Naive thymus-derived CD8-positive, alpha-beta T cell (primary cell): ENCODE measurements around the gene SLC9A2. TPM values are rescaled to one million over a fixed set of nuclear protein-coding genes. Genes with fewer than 3 reads are reported as not detected.

ENCODE experiments used
- ATAC-seq, 2 donors: fragments of 150-1000 bp; cut with Tn5 transposase in 1 of 2; sonication (Bioruptor Pico), chemical (Tn5 transposase) in 1 of 2; 1 replicate in 1 of 2; 2 replicates in 1 of 2; pipeline ENCODE4 v1.10.0; 2021; ENCODE audit warnings: mild to moderate bottlenecking in 2 of 2, moderate library complexity in 2 of 2
- POLR2A ChIA-PET: fragments of 350-600 bp; sonication (Branson Sonifier 250); formaldehyde crosslinking; loops from one replicate; lab custom pipeline; 2021; ENCODE audit warnings: antibody characterized with exemption; lab: Charles Lee
- DNase-seq, 10 donors: peaks; one replicate each; pipeline versions ENCODE4 v3.0.0 to v3.0.0-alpha.2; 2020 to 2022
- H3K27ac Mint-ChIP-seq, 10 donors: one replicate each; pipeline ENCODE4 v1.8.0; 2020 to 2022; ENCODE audit warnings: mild to moderate bottlenecking in 10 of 10, mixed read lengths in 10 of 10, moderate library complexity in 4 of 10, inconsistent platforms in 1 of 10
- H3K27me3 Mint-ChIP-seq, 5 donors: one replicate each; pipeline ENCODE4 v1.8.0; 2021 to 2022; ENCODE audit warnings: mixed read lengths in 5 of 5
- H3K36me3 Mint-ChIP-seq, 3 donors: one replicate each; pipeline ENCODE4 v1.8.0; 2020 to 2022; ENCODE audit warnings: mixed read lengths in 3 of 3, mild to moderate bottlenecking in 2 of 3, inconsistent platforms in 1 of 3
- H3K4me1 Mint-ChIP-seq, 4 donors: one replicate each; pipeline ENCODE4 v1.8.0; 2021 to 2022; ENCODE audit warnings: mixed read lengths in 4 of 4
- H3K4me3 Mint-ChIP-seq, 10 donors: one replicate each; pipeline ENCODE4 v1.8.0; 2020 to 2022; ENCODE audit warnings: mild to moderate bottlenecking in 10 of 10, mixed read lengths in 10 of 10, moderate library complexity in 6 of 10, inconsistent platforms in 1 of 10
- H3K9me3 Mint-ChIP-seq, 9 donors: one replicate each; pipeline ENCODE4 v1.8.0; 2020 to 2022; ENCODE audit warnings: mixed read lengths in 9 of 9, mild to moderate bottlenecking in 3 of 9, inconsistent platforms in 1 of 9, moderate library complexity in 1 of 9
- polyA plus RNA-seq, 3 donors: library from polyadenylated mRNA; unstranded; fragments of 300-500 nt; fragmentation: Illumina TruSeq; gene quantifications; one replicate each; pipeline ENCODE4 v1.2.3, GENCODE V29; 2021
- total RNA-seq, 8 experiments: library from RNA in 2 of 8; stranded (reverse) in 2 of 8; gene quantifications; one replicate each; pipeline ENCODE4 v1.2.3 and lab custom pipeline; 2021 to 2026

The SLC9A2 gene
- total and polyA plus RNA-seq, 5 experiments from 2014 or later: not detected

GRCh38 chr2:102663381-102663780 is 44.0 kb downstream of the SLC9A2 start:
- POLR2A ChIA-PET: no interaction called here
- H3K4me1 Mint-ChIP-seq: peaks cover 12 to 21% (median 14%) of the 10 kb centered on the region in 4 donors
- no peaks in the 10 kb centered on the region for H3K9me3 Mint-ChIP-seq
- no peak for ATAC-seq
- DNase-seq: no peak
- H3K36me3 Mint-ChIP-seq: peaks cover 0 to 2% (median 0%) of the 10 kb centered on the region in 3 donors
- no peaks in the 10 kb centered on the region for H3K27me3 Mint-ChIP-seq
- H3K27ac Mint-ChIP-seq: peak overlapping the region in 3 of 10 donors; percentile 45 to 93 (median 52)
- peak overlapping the region in 1 of 10 donors; percentile 3 for H3K4me3 Mint-ChIP-seq

- peaks cover 12 to 21% (median 14%) of the 10 kb centered on the region in 4 donors for H3K4me1 Mint-ChIP-seq
- POLR2A ChIA-PET: no interaction called here
- peaks cover 0 to 3% (median 0%) of the 10 kb centered on the region in 5 donors for H3K27me3 Mint-ChIP-seq
- no peaks in the 10 kb centered on the region for H3K9me3 Mint-ChIP-seq
- no peak overlapping the region for H3K4me3 Mint-ChIP-seq
- ATAC-seq (peak in 1 of 2 donors; percentile 76), DNase-seq (no peak)
- no peak overlapping the region for H3K27ac Mint-ChIP-seq
- H3K36me3 Mint-ChIP-seq: peaks cover 0 to 2% (median 0%) of the 10 kb centered on the region in 3 donors
These were observed 45.1 kb downstream of the SLC9A2 start for GRCh38 chr2:102664471-102664909.

- Mint-ChIP-seq H3K27ac (no peak overlapping the region), H3K4me3 (no peak overlapping the region), H3K27me3 (peaks cover 0 to 3% (median 0%) of the 10 kb centered on the region in 5 donors), H3K4me1 (peaks cover 11 to 19% (median 13%) of the 10 kb centered on the region in 4 donors), H3K36me3 (peaks cover 0 to 2% (median 0%) of the 10 kb centered on the region in 3 donors), H3K9me3 (no peaks in the 10 kb centered on the region)
- ATAC-seq: no peak
- POLR2A ChIA-PET: no interaction called here
- DNase-seq: no peak
These were observed 47.7 kb downstream of the SLC9A2 start for GRCh38 chr2:102667072-102667471.

GRCh38 chr2:102668171-102668570 is 48.8 kb downstream of the SLC9A2 start:
- Mint-ChIP-seq H3K9me3 (no peaks in the 10 kb centered on the region), H3K4me1 (peaks cover 2 to 8% (median 3%) of the 10 kb centered on the region in 4 donors), H3K4me3 (no peak overlapping the region), H3K27me3 (peaks cover 0 to 9% (median 2%) of the 10 kb centered on the region in 5 donors), H3K36me3 (peaks cover 0 to 2% (median 0%) of the 10 kb centered on the region in 3 donors), H3K27ac (no peak overlapping the region)
- ATAC-seq: no peak
- DNase-seq: no peak
- POLR2A ChIA-PET: no interaction called here

GRCh38 chr2:102669401-102669800 is 50.0 kb downstream of the SLC9A2 start:
- DNase-seq (no peak), ATAC-seq (no peak)
- POLR2A ChIA-PET: no interaction called here
- Mint-ChIP-seq H3K27me3 (peaks cover 0 to 9% (median 2%) of the 10 kb centered on the region in 5 donors), H3K4me3 (no peak overlapping the region), H3K36me3 (peaks cover 0 to 2% (median 0%) of the 10 kb centered on the region in 3 donors), H3K27ac (no peak overlapping the region), H3K9me3 (no peaks in the 10 kb centered on the region), H3K4me1 (peaks cover 0 to 3% (median 2%) of the 10 kb centered on the region in 4 donors)

- ATAC-seq (no peak), DNase-seq (no peak)
- H3K36me3 Mint-ChIP-seq: peaks cover 0 to 1% (median 0%) of the 10 kb centered on the region in 3 donors
- H3K4me1 Mint-ChIP-seq: peaks cover 0 to 2% (median 0%) of the 10 kb centered on the region in 4 donors
- peaks cover 2 to 9% (median 6%) of the 10 kb centered on the region in 5 donors for H3K27me3 Mint-ChIP-seq
- POLR2A ChIA-PET: no interaction called here
- H3K4me3 Mint-ChIP-seq: no peak overlapping the region
- H3K27ac Mint-ChIP-seq: no peak overlapping the region
- H3K9me3 Mint-ChIP-seq: no peaks in the 10 kb centered on the region
These were observed 52.9 kb downstream of the SLC9A2 start for GRCh38 chr2:102672107-102672776.

- Mint-ChIP-seq H3K4me1 (peaks cover 0 to 2% (median 0%) of the 10 kb centered on the region in 4 donors), H3K4me3 (no peak overlapping the region), H3K36me3 (no peaks in the 10 kb centered on the region), H3K27ac (no peak overlapping the region), H3K9me3 (no peaks in the 10 kb centered on the region), H3K27me3 (peaks cover 0 to 9% (median 7%) of the 10 kb centered on the region in 5 donors)
- POLR2A ChIA-PET: no interaction called here
- ATAC-seq (no peak), DNase-seq (no peak)
These were observed 55.0 kb downstream of the SLC9A2 start for GRCh38 chr2:102674370-102674769.

- Mint-ChIP-seq H3K9me3 (no peaks in the 10 kb centered on the region), H3K36me3 (no peaks in the 10 kb centered on the region), H3K27ac (no peak overlapping the region), H3K4me3 (no peak overlapping the region), H3K4me1 (peaks cover 0 to 2% (median 0%) of the 10 kb centered on the region in 4 donors), H3K27me3 (peaks cover 0 to 9% (median 7%) of the 10 kb centered on the region in 5 donors)
- POLR2A ChIA-PET: no interaction called here
- DNase-seq: no peak
- no peak for ATAC-seq
These were observed 55.5 kb downstream of the SLC9A2 start for GRCh38 chr2:102674836-102675235.

GRCh38 chr2:102677244-102678215 is 58.2 kb downstream of the SLC9A2 start:
- no peak overlapping the region for H3K4me3 Mint-ChIP-seq

GRCh38 chr2:102678442-102678841 is 59.1 kb downstream of the SLC9A2 start:
- no peak for ATAC-seq
- H3K4me1 Mint-ChIP-seq: no peaks in the 10 kb centered on the region

More at GRCh38 chr2:102677244-102678215, 58.2 kb downstream of the SLC9A2 start:
- DNase-seq: no peak
- H3K27ac Mint-ChIP-seq: no peak overlapping the region
- ATAC-seq: no peak
- POLR2A ChIA-PET: no interaction called here
- peaks cover 0 to 12% (median 5%) of the 10 kb centered on the region in 5 donors for H3K27me3 Mint-ChIP-seq
- H3K9me3 Mint-ChIP-seq: no peaks in the 10 kb centered on the region
- H3K4me1 Mint-ChIP-seq: no peaks in the 10 kb centered on the region
- no peaks in the 10 kb centered on the region for H3K36me3 Mint-ChIP-seq

GRCh38 chr2:102686479-102687439 is 67.4 kb downstream of the SLC9A2 start:
- peaks cover 0 to 4% (median 2%) of the 10 kb centered on the region in 5 donors for H3K27me3 Mint-ChIP-seq
- peak in 2 of 10 donors; percentile 19 to 21 for DNase-seq
- no peaks in the 10 kb centered on the region for H3K9me3 Mint-ChIP-seq
- ATAC-seq: peak in 1 of 2 donors; percentile 91
- H3K4me1 Mint-ChIP-seq: peaks cover 0 to 8% (median under 1%) of the 10 kb centered on the region in 4 donors
- no peak overlapping the region for H3K27ac Mint-ChIP-seq
- H3K4me3 Mint-ChIP-seq: no peak overlapping the region
- no peaks in the 10 kb centered on the region for H3K36me3 Mint-ChIP-seq
- POLR2A ChIA-PET: interaction anchor here (0.7 kb wide), 1 partner anchor 225 kb away, joined by 3 read pairs; no protein-coding TSS in a partner anchor

More at GRCh38 chr2:102678442-102678841, 59.1 kb downstream of the SLC9A2 start:
- H3K27ac Mint-ChIP-seq: no peak overlapping the region
- no peak for DNase-seq
- H3K27me3 Mint-ChIP-seq: peaks cover 0 to 13% (median 7%) of the 10 kb centered on the region in 5 donors
- H3K4me3 Mint-ChIP-seq: no peak overlapping the region
- POLR2A ChIA-PET: no interaction called here
- H3K36me3 Mint-ChIP-seq: no peaks in the 10 kb centered on the region
- H3K9me3 Mint-ChIP-seq: no peaks in the 10 kb centered on the region
